ENCODE data around the gene ZNF134.

The ZNF134 gene

DNA sequence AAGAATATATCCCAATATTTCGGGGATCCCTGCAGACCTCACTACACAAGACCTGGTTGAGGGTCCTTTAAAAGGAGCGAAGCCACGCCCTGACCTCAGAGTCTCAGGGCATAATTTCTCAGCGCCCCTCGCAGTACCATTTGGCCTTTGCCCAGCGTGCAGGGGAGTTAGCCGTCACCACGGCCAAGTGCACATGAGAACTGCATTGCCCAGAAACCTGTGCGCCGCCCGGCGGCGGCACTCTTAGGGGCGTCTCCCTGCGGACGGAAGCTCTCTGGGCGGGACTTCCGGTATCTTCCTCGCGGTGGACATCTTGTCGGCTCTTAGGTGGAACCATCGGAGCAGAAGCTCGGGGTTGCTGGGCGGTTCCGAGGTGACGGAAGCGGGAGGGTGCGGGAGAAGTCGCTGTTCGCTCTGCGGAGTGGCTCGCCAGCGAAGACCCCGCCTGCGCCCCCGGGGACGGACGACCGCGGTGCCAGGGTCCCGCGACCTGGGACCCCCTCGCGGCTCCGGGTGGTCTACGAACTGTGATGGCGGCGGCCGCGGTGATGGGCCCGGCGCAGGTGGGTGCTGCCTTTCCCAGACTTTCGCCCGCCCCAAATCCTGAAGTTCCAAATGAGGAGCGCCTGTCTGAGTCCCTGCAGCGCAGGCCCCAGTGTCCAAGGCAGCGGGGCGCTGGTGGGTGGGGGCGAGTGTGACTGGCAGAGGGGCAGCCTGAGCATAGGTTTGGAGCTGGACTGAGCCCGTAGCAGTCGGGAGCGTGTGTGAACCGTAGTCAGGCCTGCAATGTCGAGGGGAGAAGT is at the start of gene ZNF134:
ZNF134 (plus strand) TSS at position 302 of the 803 bp plus-strand sequence. CDS start 5,227 bp downstream, outside the sequence.
- DNase-seq (ENCODE audit: low read depth): peak; percentile 69

DNA sequence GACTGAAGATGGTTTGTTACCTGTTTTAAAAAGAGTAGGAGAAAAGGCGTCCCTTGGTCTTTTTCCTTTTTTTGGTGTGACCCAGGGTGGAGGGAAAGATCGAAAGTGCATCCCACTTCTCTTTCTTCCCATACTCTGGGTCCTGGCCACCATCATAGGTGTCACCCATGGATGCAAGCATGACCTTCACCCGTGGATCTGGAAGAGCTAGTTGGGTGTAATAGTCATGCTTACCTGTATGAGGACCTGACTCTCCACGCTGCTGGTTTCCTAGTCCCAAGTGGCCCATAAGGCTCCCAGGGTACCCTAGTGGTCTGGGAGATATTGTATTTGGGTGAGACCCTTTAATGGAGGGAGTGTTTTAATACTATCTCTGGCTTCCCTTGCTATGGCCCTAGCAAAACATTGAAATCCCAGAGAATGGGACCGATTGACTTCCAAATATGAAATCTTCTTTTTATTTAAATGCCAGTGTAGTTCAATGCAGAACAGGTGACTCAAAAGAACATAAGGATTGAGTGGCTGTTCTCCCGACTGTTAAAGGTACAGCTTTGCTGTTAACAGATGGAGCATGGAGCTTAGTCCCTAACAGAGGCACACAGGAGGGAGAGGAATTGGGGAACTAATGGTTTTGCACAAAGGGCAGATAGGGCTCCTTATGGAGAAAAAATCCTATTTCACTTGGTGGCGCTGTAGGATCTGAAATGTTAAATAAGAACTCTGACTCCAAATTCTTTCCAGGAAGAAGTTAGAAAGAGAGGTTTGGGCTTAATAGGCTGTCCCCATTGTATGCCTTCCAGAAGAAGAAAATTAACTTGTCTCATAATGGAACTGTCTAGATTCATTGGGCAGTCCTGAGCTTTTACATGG is 47.4 kb upstream of the ZNF134 start:
- DNase-seq (ENCODE audit: low read depth): no peak

DNA sequence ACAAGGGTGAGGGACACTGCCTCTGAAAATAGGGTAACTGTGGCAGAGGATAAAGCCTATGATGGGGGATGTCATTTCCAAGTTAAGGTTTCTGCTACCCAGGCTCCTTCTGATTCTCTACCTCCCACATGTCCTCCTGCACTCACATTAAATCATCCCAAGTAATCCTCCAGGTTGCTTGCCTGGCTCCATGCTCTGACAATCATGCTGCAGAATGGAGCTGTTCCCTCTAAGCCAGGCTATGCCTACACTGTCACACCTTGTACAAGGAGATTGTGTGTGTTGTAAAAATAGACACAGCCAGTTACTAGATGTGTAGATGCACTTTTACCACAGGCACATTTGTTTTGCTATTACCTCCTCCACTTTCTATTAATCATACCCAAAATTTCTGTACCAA is 43.3 kb upstream of the ZNF134 start:
- no peak for DNase-seq (ENCODE audit: low read depth)

DNA sequence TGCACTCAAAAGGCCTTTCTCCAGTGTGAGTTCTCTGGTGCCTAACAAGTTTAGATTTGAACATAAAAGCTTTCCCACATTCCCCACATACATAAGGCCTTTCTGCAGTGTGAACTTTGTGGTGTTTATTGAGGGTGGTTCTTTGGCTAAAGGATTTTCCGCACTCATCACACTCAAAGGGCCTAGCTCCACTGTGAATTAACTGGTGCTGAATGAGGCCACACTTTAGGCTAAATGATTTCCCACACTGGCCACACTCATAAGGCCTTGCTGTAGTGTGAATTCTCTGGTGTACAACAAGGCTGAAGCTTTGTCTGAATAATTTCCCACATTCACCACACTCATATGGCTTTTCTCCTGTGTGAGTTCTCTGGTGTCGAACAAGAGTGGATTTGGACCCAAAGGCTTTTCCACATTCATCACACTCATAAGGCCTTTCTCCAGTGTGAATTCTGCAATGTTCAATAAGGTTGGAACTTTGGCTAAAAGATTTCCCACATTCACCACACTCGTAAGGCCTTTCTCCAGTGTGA is 41.6 kb upstream of the ZNF134 start:
- DNase-seq (ENCODE audit: low read depth): no peak

DNA sequence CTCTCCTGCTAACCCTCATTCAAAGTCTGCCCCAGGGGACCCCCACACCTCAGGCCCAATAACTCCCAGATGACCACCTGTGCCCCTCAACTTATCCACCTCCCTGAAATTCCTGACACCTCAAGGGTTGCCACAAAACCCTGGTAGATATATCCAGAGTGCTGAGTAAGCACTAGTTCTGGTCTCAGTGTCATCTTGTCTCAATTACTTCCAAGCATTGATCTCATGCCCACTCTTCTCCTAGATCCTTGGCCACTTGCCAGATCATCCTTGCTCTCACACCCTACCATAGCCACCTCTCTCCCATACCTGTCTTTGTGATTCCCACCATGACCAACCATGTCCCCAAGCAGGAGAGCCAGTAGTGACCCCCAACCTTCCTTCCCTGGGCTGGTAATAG is 37.4 kb upstream of the ZNF134 start:
- DNase-seq (ENCODE audit: low read depth): no peak

DNA sequence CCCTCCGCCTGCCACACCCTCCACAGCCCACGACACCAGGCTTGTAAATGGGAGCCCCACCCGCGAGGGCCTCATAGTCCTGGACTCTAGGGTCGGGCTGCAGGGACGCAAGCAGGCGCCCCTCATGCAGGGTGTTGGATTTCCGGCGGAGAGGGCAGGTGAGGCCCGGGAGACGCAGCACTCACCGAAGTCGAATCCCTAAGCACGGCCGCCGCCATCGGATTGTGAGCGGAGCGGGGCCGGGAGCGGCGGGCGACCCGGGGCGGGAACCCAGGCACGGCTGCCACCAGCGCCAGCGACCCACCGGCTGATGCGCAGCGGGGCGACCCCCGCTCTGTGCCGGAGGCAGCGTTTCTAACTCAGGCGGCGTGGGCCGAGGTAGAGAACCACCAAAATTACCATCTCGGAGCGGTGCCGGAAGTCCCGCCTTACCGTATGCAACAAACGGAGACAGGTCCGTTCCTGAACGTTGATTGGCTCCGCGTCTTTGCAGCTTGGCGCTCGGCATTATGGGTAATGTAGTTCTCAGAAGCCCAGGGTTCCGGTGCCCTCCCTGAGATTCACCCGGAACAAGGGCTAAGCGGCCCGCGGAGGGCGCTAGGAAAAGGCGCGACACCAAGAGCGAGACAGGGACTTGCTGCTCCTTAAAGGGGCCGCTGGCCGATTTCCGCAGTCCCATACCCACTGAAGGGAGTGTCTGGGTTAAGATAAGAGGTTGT is 35.4 kb upstream of the ZNF134 start, which contains the start of gene ZNF416:
ZNF416 (minus strand) TSS at position 425 of the 719 bp plus-strand sequence; CDS start at position 218, 207 bp downstream.
- peak; percentile 66 for DNase-seq (ENCODE audit: low read depth)

DNA sequence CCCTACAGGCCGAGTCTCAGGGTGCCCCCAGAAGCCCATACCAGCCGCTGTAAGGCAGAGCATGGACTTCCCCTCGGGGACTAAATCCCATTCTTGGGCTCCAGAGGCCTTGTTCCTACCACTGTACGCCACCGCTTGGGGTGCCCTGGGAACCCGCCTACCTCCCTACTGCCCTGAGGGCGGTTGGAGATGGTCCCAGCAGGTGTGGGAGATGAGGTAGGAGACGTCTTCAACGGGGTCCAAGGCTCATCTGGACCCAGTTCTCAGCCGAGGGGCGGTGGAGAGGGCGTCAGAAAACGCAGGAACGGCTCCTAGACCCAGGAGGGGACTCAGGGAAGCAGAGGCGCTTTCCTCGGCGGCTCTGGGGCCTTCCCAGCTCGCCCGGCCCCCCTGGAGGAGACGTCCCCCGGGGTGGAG is 30.9 kb upstream of the ZNF134 start:
- DNase-seq (ENCODE audit: low read depth): no peak

DNA sequence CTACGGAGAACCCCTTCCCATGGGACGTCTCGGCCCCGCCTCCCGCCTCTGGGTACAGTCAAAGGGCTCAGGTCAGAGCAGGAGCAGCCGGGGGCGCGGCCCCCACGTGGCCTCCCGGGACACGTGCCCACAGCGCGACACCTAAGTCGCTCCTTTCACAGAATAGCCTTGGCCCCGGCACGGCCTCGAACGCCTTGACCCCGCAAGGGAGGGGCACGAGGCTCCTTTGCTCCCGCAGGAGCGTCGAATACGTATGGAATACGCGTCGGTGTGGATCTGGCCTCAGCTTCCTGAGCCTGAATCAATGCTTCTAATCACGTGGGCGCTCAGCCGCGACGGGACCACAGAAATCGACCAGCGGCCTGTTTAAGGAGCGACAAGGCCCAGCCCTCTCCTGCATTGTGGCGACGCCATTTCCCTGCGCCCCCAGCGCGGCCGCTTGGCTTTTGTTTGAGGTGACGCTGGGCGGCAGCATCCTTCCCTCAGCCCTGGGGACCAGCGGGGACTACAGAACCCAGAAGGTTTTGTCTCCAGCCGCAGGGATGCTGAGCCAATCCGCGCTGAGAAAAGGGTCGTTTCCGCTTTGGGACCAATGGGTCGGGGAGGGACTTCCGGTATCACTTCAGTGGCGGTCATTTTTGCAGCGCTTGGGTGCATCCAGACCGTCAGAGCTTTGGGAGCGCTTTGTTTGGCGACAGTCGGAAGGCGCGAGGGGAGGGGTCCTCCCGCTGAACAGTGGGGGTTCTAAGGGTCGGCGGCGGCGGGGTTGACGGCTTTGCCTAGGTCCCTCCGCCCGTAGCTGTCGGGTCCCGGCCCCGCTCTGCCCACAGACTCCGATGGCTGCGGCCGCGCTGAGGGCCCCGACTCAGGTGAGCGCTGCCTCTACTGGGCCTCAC is 30.3 kb upstream of the ZNF134 start, which contains the start of gene ZIK1:
ZIK1 (plus strand) TSS at position 625 of the 896 bp plus-strand sequence; CDS start at position 837, 212 bp downstream.
- peak; percentile 51 for DNase-seq (ENCODE audit: low read depth)

DNA sequence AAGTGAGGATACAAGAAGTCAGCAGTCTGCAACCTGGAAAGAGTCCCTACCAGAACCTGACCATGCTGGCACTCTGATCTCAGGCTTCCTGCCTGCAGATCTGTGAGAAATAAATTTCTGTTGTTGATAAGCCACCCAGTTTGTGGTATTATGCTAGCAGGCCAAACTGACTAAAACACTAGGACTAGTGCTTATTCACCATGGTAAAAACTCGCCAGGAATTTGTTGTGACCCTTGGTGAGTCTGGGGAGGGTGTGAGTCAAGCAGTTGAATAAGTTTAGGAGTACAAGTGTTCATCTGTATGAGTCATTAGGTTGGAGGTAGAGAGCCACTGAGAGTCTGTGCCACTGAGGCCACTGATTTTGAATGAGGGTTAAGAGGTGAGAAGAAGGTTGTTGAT is 26.5 kb upstream of the ZNF134 start:
- no peak for DNase-seq (ENCODE audit: low read depth)

DNA sequence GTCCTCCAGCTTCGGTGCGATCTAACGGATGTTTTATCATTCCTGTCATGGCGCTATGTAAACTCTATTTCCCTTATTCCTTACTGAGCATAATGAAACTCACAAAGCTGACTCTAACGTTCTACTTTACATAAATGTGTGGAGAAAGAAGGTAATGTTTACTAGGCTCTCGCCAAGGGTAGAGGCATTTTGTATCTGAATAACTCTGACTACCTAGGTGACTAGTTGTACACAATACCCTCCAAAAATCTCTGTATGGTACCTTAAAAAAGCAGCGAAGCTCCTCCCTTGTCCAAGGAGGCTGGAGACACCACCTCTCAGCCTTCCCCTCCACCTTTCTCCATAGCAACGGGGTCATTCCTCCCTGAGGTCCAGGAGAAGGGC is 14.7 kb upstream of the ZNF134 start:
- DNase-seq (ENCODE audit: low read depth): no peak

DNA sequence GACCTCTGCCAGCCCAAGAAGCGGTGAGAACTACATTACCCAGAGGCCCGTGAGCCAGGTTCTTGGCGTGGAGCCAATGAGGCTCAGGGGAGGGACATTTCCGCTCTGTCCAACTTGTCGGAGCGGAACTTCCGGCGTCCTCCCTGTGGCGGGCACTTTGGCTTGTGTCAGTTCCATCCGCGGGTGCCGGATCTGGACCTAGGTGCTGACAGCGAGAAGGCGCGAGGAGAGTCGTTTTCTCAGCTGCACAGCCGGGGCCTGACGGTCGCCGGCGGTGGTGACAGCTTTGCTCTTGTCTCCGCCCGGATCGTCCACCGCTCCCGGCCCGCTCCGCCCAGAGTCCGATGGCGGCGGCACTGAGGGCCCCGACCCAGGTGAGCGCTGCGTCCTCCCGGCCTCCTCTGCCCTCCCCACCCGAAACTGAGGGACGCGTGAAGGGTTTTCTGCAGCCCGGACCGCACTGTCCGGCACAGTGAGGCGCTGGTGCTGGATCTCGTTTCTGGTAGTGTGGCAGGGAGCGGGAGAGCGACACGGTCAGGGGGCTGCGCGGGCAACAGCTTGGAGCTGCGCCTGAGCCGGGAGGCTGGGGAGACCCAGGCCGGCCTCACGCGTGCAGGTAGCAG is 14.2 kb upstream of the ZNF134 start, which contains the start of gene ZNF530:
ZNF530 (plus strand) TSS at position 125 of the 623 bp plus-strand sequence. CDS start 4,461 bp downstream, outside the sequence.
- peak; percentile 72 for DNase-seq (ENCODE audit: low read depth)

DNA sequence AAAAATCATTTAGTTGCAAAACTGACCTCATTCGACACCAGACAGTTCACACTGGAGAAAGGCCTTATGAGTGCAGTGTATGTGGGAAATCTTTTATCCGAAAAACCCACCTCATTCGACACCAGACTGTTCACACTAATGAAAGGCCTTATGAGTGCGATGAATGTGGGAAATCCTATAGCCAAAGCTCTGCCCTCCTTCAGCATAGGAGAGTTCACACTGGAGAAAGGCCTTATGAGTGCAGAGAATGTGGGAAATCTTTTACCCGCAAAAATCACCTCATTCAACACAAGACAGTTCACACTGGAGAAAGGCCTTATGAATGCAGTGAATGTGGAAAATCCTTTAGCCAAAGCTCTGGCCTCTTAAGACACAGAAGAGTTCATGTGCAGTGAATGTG is 7.1 kb upstream of the ZNF134 start:
- DNase-seq (ENCODE audit: low read depth): no peak

DNA sequence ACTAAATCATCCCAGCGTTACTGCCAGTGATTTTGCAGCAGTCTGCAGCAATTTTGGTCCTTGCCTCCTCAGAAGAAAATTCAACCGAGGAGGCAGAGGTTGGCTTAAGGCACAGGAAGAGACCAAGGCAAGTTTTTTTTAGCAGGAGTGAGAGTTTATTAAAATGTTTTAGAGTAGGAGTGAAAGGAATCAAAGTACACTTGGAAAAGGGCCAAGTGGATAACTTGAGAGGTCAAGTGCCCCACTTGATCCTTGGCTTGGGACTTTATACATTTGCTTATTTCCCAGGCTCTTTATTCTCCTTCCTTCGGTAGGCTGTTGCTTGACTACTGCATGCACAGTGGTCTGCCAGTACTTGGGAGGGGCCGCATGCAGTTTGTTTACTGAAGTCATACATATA is 2.9 kb upstream of the ZNF134 start:
- DNase-seq (ENCODE audit: low read depth): no peak

DNA sequence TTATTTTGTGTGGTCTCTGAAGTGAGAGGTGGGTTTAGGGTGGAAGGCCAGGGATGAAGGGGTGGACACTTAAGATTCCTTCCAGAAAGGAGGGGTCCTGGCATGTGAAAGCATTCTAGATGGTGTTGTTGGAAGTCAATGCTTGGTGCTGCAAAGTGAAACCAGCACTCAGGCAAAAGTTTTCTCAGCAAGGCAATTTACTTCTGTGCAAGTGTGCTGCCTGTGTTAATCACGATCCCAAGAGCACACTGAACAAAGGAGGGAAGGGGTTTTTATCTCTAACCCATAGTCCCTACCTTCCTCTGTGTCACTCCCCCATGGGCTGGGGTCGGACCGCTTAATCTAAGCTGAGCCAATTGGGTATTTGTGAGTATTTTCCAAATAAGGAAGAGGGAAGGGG is 1.3 kb downstream of the ZNF134 start:
- DNase-seq (ENCODE audit: low read depth): no peak

DNA sequence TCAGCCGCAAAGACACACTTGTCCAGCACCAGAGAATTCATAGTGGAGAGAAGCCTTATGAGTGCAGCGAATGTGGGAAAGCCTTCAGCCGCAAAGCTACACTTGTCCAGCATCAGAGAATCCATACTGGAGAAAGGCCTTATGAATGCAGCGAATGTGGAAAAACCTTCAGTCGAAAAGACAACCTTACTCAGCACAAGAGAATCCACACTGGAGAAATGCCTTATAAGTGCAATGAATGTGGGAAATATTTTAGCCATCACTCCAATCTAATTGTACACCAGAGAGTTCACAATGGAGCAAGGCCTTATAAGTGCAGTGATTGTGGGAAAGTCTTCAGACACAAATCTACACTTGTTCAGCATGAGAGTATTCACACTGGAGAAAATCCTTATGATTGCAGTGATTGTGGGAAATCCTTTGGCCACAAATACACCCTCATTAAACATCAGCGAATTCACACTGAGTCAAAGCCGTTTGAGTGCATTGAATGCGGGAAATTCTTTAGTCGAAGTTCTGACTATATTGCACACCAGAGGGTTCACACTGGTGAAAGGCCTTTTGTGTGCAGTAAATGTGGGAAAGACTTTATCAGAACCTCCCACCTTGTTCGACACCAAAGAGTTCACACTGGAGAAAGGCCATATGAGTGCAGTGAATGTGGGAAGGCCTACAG is 6.8 kb downstream of the ZNF134 start:
- DNase-seq (ENCODE audit: low read depth): no peak

DNA sequence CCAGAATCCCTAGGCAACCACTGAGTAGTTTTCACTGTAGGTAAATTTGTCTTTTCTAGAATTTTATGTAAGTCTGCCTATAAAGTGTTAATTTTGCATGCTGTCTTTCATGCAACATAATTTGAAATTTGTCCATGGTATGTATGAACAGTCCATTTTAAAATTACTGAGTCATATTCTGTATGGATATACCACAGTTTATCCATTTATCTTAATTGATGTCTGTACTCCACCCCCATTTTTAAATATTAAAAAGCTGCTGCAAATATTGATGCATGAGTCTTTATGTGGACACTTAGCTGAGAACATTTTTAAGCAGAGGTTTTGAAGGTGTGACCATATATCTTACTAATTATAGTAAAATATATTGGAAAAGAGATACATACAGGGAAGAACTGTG is 9.0 kb downstream of the ZNF134 start:
- DNase-seq (ENCODE audit: low read depth): no peak

DNA sequence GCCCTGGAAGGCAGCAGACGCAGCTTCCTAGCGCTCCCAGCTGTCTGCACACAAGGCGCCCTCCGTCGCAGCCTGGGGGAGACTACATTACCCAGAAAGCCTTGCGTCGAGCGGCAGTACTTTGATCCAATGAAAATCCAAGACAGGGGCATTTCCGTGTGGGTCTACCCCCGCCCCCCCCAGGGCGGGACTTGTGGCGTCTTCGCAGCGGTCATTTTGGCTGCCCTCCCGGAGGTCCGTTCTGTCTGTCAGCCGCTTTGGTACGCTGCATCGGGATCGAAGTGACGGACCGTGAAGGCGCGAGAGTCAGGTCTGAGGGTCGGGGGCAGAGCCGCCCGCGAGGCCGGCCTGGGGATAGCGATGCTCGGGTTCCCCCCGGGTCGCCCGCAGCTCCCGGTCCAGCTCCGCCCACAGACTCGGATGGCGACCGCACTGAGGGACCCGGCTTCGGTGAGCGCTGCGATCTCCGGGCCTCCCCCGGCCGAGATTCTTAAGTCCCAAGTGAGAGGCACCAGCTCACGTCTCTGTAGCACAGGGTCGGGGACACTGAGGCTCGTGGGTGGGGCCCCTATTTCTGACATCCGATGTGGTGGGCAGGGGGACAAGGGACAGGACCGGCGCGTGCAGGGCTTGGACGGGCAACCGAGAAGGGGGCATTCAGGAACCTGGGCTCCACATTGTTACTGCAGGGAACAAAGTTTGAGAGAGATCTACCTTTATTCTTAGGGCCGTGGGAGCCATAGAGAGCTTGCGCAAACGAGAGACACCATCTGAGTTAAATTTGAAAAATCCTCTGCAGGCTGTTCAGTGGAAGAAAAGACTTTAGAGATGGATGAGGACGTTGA is 19.2 kb downstream of the ZNF134 start, which contains the start of gene ZNF211:
ZNF211 (plus strand) TSS at position 182 of the 845 bp plus-strand sequence; CDS start at position 361, 179 bp downstream.
- peak; percentile 55 for DNase-seq (ENCODE audit: low read depth)

DNA sequence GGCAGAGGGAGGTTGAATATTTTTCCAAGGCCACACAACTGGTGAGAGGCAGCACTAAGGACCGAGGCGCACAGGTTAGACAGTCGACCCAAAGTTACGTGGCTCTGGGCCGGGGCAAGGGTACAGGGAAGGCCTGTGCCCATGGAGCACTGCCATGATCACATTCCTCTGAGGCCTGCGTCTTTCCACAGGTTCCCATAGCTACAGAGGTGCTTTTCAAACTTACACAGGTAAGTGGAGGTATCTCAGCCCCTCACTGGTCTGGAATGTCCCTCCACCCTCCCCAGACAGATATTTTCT is 19.7 kb downstream of the ZNF134 start:
- DNase-seq (ENCODE audit: low read depth): no peak

DNA sequence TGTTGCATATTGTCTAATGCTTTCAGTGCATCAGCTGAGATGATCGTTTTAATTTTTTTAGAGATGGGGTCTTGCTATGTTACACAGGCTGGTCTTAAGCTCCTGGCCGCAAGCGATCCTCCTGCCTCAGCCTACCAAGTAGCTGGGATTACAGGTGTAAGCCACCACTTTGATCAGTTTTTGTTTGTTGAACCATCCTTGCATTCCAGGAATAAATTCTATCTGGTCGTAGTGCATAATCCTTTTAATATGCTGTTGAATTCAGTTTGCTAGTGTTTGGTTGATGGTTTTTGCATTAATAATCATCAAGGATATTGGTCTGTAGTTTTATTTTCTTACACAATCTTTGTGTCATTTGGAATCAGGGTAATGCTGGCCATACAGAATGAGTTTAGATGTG is 23.3 kb downstream of the ZNF134 start:
- DNase-seq (ENCODE audit: low read depth): no peak

Data from stimulated activated CD8-positive, alpha-beta memory T cell treated with anti-CD3 and anti-CD28 coated beads, Interleukin-15, amount 100 ng/mL, for 24 hours (primary cell).